GM18861 (cell line): ENCODE results near the gene GAS6.
"Not testable (repeated sequence)": the region's sequence is repeated elsewhere in the genome, so short reads cannot be mapped to it uniquely, and the experiment has no call there.

Experiments
- ATAC-seq: cut with Tn5 transposase; IDR thresholded peaks from one replicate; pipeline ENCODE4 v1.9.1; 2021; ENCODE audit not compliant: unreplicated experiment

GAS6 gene

GRCh38 chr13:113874177-113874576 is 10.3 kb upstream of the GAS6 start:
- ATAC-seq = no peak

DNA sequence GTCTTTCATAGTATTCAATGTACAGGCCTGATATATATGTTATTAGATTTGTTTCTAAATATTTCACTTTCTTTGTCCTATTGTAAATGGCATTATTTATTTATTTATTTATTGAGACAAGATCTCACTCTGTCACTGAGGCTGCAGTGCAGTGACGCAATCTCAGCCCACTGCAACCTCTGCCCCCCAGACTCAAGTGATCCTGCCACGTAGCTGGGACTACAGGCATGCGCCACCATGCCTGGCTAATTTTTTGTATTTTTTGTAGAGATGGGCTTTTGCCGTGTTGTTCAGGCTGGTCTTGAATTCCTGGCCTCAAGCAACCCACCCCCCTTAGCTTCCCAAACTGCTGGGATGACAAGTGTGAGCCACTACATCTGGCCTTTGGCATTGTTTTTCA is 5.4 kb upstream of the GAS6 start:
- no peak for ATAC-seq

GRCh38 chr13:113867913-113868312 is 4.0 kb upstream of the GAS6 start:
- not testable (repeated sequence) for ATAC-seq

GRCh38 chr13:113865427-113865826 is 1.6 kb upstream of the GAS6 start:
- no peak for ATAC-seq

GRCh38 chr13:113864273-113864890 is 506 bp upstream of the GAS6 start:
- no peak for ATAC-seq

DNA sequence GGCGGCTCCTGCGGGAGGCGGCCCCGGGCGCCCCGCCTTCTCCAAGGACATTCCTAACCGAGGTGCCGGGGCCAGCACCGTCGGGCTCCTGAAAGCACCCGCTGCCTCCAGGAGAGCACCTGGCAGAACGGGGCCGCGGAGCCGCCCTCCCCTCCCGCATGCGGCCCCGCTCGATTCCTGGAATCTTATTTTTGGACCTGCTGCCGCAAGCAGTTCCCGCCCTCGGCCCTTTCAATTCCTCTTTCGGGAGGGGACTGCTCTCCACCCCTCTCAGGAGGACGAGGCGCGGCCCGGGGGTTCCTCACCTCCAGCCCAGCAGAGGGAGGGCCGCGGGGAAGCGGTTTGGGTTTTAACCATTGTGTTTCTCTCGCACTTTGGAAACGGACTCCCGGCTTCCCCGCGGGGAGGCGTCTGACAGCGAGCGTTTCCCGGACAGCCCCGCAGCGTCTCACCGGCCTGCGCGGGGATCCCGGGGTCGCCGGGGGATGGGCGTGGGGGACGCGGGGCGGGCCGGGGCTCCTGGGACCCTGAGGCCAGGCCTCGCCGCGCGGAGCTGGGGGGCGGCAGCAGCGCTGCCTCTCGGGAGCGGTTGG is 849 bp downstream of the GAS6 start:
- ATAC-seq = no peak

DNA sequence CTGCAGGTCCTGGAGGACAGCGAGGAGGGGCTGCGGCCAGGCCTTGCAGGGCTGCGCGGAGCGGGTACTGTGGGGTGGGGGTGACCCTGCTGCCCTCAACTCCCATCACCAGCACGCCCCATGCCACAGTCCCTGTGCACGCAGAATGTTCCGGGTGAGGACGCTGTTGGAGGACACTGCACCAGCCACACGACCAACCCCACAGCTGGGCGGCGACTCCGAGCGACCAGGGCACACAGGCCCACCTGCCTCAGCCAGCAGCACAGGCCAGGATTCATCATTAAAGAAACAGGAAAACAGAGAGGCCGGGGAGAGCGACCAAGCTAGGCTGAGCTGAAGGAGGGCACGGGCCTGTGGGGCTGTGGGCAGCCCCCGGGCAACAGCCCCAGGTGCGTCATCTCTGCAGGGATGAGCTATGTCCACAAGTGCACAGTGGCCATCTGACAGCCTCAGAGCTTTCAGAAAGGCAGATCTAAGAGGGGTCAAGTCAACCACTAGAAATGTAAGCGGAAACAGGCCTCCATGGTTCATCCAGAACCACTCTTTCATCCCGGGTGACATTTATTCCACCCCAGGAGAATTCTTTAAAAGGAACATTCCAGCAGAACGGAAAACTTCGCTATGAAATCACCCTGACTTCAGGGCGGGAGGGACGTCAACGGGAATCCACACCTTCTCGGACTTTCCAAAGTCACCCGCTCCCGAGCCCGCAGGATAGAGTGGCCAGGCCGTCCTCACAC is 1.5 kb downstream of the GAS6 start:
- no peak for ATAC-seq

DNA sequence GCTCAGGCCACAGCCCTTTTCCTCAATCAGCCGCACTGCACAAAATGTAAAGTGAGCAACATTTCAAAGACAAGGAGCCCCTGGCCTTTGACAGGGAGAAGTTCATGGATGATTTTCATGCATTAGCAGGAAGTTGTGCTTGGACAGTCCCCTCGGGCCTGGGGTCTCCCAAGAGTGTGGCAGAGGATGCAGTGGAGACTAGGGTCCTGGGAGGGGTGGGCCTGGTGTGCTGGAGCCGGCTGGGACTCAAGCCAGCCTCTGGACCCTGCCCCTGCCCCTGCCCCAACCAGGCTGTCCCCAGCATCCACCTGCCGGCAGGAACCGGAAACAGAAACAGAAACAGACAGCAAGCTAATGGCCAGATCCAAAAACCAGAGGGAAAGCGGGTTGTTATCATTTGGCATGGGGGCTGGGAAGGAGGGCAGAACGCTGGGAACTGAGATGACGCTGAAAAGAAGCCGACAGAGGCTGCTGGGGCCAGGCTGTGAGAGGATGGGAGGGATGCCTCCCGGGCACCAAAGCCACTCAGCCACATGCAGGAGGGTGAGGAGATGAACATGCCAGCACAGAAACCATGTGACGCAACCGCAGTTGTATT is 2.3 kb downstream of the GAS6 start:
- no peak for ATAC-seq

GRCh38 chr13:113860665-113861432 is 3.0 kb downstream of the GAS6 start:
- no peak for ATAC-seq

- no peak for ATAC-seq
Measured at GRCh38 chr13:113860051-113860664, 3.7 kb downstream of the GAS6 start.

- ATAC-seq = no peak
Measured at GRCh38 chr13:113859311-113860050, 4.4 kb downstream of the GAS6 start.

DNA sequence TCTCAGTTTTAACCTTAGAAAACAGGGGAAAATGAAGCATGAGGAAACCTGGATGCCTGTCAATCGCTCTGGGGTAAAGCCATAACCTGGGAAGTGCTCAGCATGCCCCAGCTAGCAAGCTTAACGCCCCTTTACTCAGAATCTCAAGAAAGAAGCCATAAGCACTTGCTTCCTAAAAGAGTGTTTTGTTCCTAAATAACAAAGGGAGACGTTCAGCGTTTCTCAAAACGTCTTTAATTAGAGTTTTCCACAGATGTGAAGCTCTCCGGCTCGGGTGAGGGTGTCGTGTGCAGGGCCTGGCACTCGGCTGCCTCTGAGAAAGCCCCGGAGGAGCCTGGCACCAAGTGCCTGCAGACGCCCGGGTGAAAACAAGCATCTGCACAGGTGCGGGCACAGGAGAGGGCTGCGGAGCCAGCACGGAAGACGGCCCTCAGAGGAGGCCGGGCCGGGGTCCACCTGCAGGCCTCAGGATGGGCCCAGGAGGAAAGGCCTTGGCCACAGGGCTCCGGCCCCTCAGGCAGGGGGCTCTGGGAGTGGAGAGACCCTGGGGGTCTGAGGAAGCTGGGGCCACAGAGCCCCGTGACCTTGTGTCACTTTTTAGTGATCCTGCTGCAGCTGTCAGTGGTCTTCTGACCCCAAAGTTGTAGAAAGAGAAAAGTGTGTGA is 6.2 kb downstream of the GAS6 start:
- ATAC-seq = no peak

DNA sequence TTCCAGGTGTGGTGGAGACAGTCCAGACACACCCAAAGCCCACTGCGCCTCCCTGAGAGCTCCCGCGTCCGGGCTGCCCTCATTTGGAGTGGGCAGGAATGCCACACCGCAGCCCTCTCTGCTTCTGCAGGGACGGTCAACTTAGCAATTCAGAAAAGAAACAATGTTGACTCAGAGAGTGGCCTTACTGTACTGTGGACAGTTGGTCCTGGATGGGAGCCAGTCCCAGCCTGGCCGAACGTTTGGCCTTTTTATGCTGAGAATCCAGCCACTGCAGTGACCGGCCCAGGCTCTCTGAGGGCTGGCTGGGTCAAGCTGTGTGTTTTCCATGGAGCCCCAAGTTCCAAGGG is 7.2 kb downstream of the GAS6 start:
- ATAC-seq = no peak

- no peak for ATAC-seq
Measured at GRCh38 chr13:113855931-113856715, 7.8 kb downstream of the GAS6 start.

GRCh38 chr13:113855012-113855921 is 8.6 kb downstream of the GAS6 start:
- ATAC-seq = no peak

- no peak for ATAC-seq
Measured at GRCh38 chr13:113854238-113855011, 9.5 kb downstream of the GAS6 start.
